ENCODE measurements around the gene AP1S1. TPM values are rescaled to one million over a fixed set of nuclear protein-coding genes. Genes with fewer than 3 reads are reported as not detected.

Gene AP1S1
- total and polyA plus RNA-seq, 9 of the 15 experiments (the other 6 are each of a cell fraction or from before 2014, with no cell fraction given), result 4.4 to 149 (median 89.4) TPM

- no peak for FAIRE-seq
- POLR2A ChIA-PET, result no interaction called here
- Histone ChIP-seq H3K27me3 (ENCODE audit: control insufficient read depth in 2 of 2, insufficient read depth in 2 of 2, low read length in 2 of 2) (peaks cover 0 to 6% of the 10 kb centered on the region in 2 experiments; a peak in 1 of 5 replicates), H3K4me1 (replicated peaks in 1 of 2; ENCODE audit: control insufficient read depth in 2 of 2, insufficient read depth in 2 of 2, low read length in 2 of 2) (peaks cover 9 to 32% of the 10 kb centered on the region in 2 experiments), H3K27ac (ENCODE audit: extremely low read depth, low read depth, low read length) (no peak overlapping the region), H2AFZ (ENCODE audit: low read depth, low read length) (no peak overlapping the region), H4K20me1 (replicated peaks; ENCODE audit: control insufficient read depth, insufficient read depth, low read length) (no peaks in the 10 kb centered on the region), H3K79me2 (ENCODE audit: control insufficient read depth, insufficient read depth, low read length) (no peaks in the 10 kb centered on the region), H3K9me1 (ENCODE audit: control insufficient read depth, insufficient read depth, low read length) (no peaks in the 10 kb centered on the region), H3K36me3 (ENCODE audit: control insufficient read depth, insufficient read depth, low read length) (no peaks in the 10 kb centered on the region), H3K9ac (ENCODE audit: insufficient read depth in 1 of 2, low read depth in 2 of 2, low read length in 2 of 2) (peak overlapping the region in 1 of 2 experiments; percentile 45; a peak in 1 of 4 replicates), H3K4me3 (no peak overlapping the region), H3K9me3 (replicated peaks; ENCODE audit: control insufficient read depth, insufficient read depth, low read depth, low read length) (no peaks in the 10 kb centered on the region), H3K4me2 (ENCODE audit: insufficient read depth, low read length) (no peak overlapping the region)
- WGBS (ENCODE audit: insufficient coverage, low coverage, missing lambda C conversion rate), result 58% methylated on average over 20 of the region's 21 CpGs
- BruUV-seq (replicated peaks), result no TSS peak
- in situ Hi-C loops (cut with MboI) (no loop called here), intact Hi-C loops (cut with micrococcal nuclease) (no loop called here)
- no peak for DNase-seq (ENCODE audit: extremely low read depth in 1 of 4, low spot score in 3 of 4)
- TF ChIP-seq, protein P1, sequence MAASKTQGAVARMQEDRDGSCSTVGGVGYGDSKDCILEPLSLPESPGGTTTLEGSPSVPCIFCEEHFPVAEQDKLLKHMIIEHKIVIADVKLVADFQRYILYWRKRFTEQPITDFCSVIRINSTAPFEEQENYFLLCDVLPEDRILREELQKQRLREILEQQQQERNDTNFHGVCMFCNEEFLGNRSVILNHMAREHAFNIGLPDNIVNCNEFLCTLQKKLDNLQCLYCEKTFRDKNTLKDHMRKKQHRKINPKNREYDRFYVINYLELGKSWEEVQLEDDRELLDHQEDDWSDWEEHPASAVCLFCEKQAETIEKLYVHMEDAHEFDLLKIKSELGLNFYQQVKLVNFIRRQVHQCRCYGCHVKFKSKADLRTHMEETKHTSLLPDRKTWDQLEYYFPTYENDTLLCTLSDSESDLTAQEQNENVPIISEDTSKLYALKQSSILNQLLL (CRISPR knock-in tag; IDR thresholded peaks at IDR 0.05; ENCODE audit: borderline replicate concordance), result no peak
- TF ChIP-seq, protein P2, sequence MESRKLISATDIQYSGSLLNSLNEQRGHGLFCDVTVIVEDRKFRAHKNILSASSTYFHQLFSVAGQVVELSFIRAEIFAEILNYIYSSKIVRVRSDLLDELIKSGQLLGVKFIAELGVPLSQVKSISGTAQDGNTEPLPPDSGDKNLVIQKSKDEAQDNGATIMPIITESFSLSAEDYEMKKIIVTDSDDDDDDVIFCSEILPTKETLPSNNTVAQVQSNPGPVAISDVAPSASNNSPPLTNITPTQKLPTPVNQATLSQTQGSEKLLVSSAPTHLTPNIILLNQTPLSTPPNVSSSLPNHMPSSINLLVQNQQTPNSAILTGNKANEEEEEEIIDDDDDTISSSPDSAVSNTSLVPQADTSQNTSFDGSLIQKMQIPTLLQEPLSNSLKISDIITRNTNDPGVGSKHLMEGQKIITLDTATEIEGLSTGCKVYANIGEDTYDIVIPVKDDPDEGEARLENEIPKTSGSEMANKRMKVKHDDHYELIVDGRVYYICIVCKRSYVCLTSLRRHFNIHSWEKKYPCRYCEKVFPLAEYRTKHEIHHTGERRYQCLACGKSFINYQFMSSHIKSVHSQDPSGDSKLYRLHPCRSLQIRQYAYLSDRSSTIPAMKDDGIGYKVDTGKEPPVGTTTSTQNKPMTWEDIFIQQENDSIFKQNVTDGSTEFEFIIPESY (CRISPR knock-in tag; IDR thresholded peaks at IDR 0.05), result 0 out of 2 replicates have a peak, but pooled peaks have one; percentile 31
- CTCF ChIA-PET (ENCODE audit: low intra/inter-chr PET ratio), result no interaction called here
- no peak for ATAC-seq
Observed at GRCh38 chr7:101197991-101198390, 43.7 kb downstream of the AP1S1 start.
